Large intestine (tissue), 3 donors: ENCODE measurements around the gene PFKFB2. TPM values are rescaled to one million over a fixed set of nuclear protein-coding genes. Genes with fewer than 3 reads are reported as not detected.
"Not testable (repeated sequence)": the region's sequence is repeated elsewhere in the genome, so short reads cannot be mapped to it uniquely, and the experiment has no call there.

Experiments
- DNase-seq, 2 donors: peaks; one replicate each; pipeline versions ENCODE4 v3.0.0 to v3.0.0-alpha.2; 2013
- H3K27ac ChIP-seq: one replicate; pipeline ENCODE4 v1.5.1; 2013; ENCODE audit warnings: low read length
- H3K27me3 ChIP-seq: 2 replicates; pipeline ENCODE4 v1.6.1; 2013; ENCODE audit warnings: low read length; ENCODE audit not compliant: control insufficient read depth, insufficient read depth
- H3K36me3 ChIP-seq: 2 replicates; pipeline ENCODE4 v1.6.1; 2013; ENCODE audit warnings: low read length; ENCODE audit not compliant: control insufficient read depth, insufficient read depth
- H3K4me1 ChIP-seq: one replicate; pipeline ENCODE4 v1.6.1; 2013; ENCODE audit warnings: low read length; ENCODE audit not compliant: control insufficient read depth, insufficient read depth
- H3K4me3 ChIP-seq: one replicate; pipeline ENCODE4 v1.5.1; 2013; ENCODE audit warnings: low read length
- H3K9me3 ChIP-seq: one replicate; pipeline ENCODE4 v1.6.1; 2013; ENCODE audit warnings: mild to moderate bottlenecking, low read depth, low read length, moderate library complexity; ENCODE audit not compliant: control insufficient read depth
- WGBS: methylation state at CpG from one replicate; pipeline ENCODE4 v1.1.5; 2013; ENCODE audit warnings: low lambda C conversion rate; ENCODE audit not compliant: insufficient coverage; 5-methylcytosine and 5-hydroxymethylcytosine counted together
- polyA plus RNA-seq: library from polyadenylated mRNA; unstranded; fragments of 120-200 nt; gene quantifications from one replicate; pipeline ENCODE4 v1.2.1, GENCODE V29; 2013

Gene PFKFB2
- polyA plus RNA-seq, 1 donor: 37.2 TPM

- no peaks in the 10 kb centered on the region for H3K4me1 ChIP-seq
- H3K36me3 ChIP-seq: no peaks in the 10 kb centered on the region
- H3K27me3 ChIP-seq: no peaks in the 10 kb centered on the region
- DNase-seq: peak in 1 of 2 donors; percentile 15
- no peaks in the 10 kb centered on the region for H3K9me3 ChIP-seq
- 60% methylated on average over 1 of the region's 4 CpGs for WGBS
- no peak overlapping the region for H3K27ac ChIP-seq
- no peak overlapping the region for H3K4me3 ChIP-seq
Measured at GRCh38 chr1:207039380-207040180, 13.5 kb upstream of the PFKFB2 start.

DNA sequence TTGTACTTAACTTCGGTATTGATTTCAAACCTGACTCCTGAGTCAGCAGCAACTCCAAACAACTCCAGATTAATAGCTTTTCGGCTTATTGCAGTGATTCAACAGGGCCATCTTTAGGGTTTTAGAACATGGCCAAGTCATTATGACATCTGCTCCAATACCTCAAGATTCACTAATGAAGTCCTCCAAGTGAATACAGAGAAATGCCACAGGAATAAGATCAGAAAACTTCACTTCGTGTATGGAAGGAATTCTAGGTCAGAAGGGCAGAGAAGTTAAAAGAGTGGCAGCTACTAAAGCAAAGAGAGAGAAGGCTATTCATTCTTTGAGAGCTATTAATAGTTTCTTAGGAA lies 12.9 kb upstream of the PFKFB2 start:
- no peaks in the 10 kb centered on the region for H3K27me3 ChIP-seq
- no peak overlapping the region for H3K4me3 ChIP-seq
- no peak for DNase-seq
- H3K27ac ChIP-seq: no peak overlapping the region
- no peaks in the 10 kb centered on the region for H3K9me3 ChIP-seq
- H3K4me1 ChIP-seq: no peaks in the 10 kb centered on the region
- no peaks in the 10 kb centered on the region for H3K36me3 ChIP-seq
- WGBS: no CpG with 5 or more reads among the region's 3 CpGs

- H3K36me3 ChIP-seq, H3K9me3 ChIP-seq, H3K4me1 ChIP-seq, H3K27me3 ChIP-seq, H3K4me3 ChIP-seq, DNase-seq, H3K27ac ChIP-seq: not testable (repeated sequence)
- WGBS: no CpG with 5 or more reads among the region's 2 CpGs
Measured at GRCh38 chr1:207041397-207041796, 11.7 kb upstream of the PFKFB2 start.

GRCh38 chr1:207045453-207045852 lies 7.6 kb upstream of the PFKFB2 start:
- Histone ChIP-seq H3K9me3 (no peaks in the 10 kb centered on the region), H3K27me3 (no peaks in the 10 kb centered on the region), H3K4me1 (no peaks in the 10 kb centered on the region), H3K36me3 (peaks cover 14% of the 10 kb centered on the region), H3K4me3 (no peak overlapping the region), H3K27ac (no peak overlapping the region)
- DNase-seq: no peak
- no CpG with 5 or more reads among the region's 2 CpGs for WGBS

DNA sequence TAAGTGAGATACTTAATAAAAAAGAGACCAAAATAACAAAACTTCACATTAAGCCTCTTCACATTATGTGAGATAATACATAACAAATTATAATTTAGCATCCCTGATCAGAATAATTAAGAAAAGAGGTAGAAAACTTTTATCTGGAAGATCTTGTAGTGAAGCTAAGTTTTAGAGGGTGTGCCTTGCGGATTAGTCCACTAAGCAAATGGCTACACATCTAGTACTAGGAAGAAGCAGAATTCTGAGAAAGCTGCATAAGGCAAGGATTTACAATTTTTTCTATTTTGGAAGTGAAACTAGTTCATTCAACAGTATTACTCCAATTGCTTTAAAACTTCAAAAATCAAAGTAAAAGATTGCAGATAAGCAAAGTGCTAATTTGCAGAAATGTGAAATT lies 5.6 kb upstream of the PFKFB2 start:
- Histone ChIP-seq H3K27me3 (no peaks in the 10 kb centered on the region), H3K27ac (no peak overlapping the region), H3K36me3 (peaks cover 14% of the 10 kb centered on the region), H3K4me1 (peaks cover 10% of the 10 kb centered on the region), H3K9me3 (no peaks in the 10 kb centered on the region), H3K4me3 (no peak overlapping the region)
- WGBS: 100% methylated on average over 1 of the region's 1 CpG
- DNase-seq: no peak

- H3K27me3 ChIP-seq: no peaks in the 10 kb centered on the region
- WGBS: 89% methylated on average over 3 of the region's 6 CpGs
- H3K36me3 ChIP-seq: peaks cover 14% of the 10 kb centered on the region
- H3K27ac ChIP-seq: no peak overlapping the region
- no peak for DNase-seq
- H3K9me3 ChIP-seq: no peaks in the 10 kb centered on the region
- peaks cover 10% of the 10 kb centered on the region for H3K4me1 ChIP-seq
- no peak overlapping the region for H3K4me3 ChIP-seq
Measured at GRCh38 chr1:207048041-207048440, 5.0 kb upstream of the PFKFB2 start.

DNA sequence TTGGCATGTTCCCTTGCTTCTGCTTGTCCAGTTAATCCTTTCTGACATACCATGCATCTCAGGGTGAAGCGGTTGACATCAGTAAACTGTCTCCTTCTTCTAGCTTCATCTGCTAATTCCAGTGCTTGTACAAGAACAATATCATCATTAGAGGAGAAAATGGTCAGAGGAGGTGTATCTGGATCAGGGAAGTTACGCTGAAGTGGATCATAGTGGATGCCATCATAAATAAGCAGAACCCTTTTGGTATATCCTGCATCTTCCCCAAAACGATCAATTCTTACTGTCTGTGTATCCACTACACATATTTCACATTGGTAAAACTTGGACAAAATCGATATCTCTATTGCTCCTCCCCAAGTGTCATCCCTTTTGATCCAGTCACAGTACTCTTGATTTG lies 4.0 kb upstream of the PFKFB2 start:
- H3K27me3 ChIP-seq: no peaks in the 10 kb centered on the region
- no peak overlapping the region for H3K27ac ChIP-seq
- no peak overlapping the region for H3K4me3 ChIP-seq
- peaks cover 14% of the 10 kb centered on the region for H3K36me3 ChIP-seq
- peaks cover 12% of the 10 kb centered on the region for H3K4me1 ChIP-seq
- DNase-seq: no peak
- H3K9me3 ChIP-seq: no peaks in the 10 kb centered on the region
- WGBS: 100% methylated on average over 1 of the region's 4 CpGs

GRCh38 chr1:207049514-207049913 lies 3.6 kb upstream of the PFKFB2 start:
- peaks cover 17% of the 10 kb centered on the region for H3K4me1 ChIP-seq
- H3K27ac ChIP-seq: no peak overlapping the region
- H3K4me3 ChIP-seq: peak overlapping the region; percentile 95
- no CpG with 5 or more reads among the region's 8 CpGs for WGBS
- peaks cover 14% of the 10 kb centered on the region for H3K36me3 ChIP-seq
- no peaks in the 10 kb centered on the region for H3K27me3 ChIP-seq
- no peaks in the 10 kb centered on the region for H3K9me3 ChIP-seq
- DNase-seq: no peak

- H3K27ac ChIP-seq: peak overlapping the region; percentile 95
- peak in 1 of 2 donors; percentile 64 for DNase-seq
- H3K4me3 ChIP-seq: peak overlapping the region; percentile 95
- peaks cover 14% of the 10 kb centered on the region for H3K36me3 ChIP-seq
- no peaks in the 10 kb centered on the region for H3K9me3 ChIP-seq
- H3K4me1 ChIP-seq: peaks cover 21% of the 10 kb centered on the region
- H3K27me3 ChIP-seq: no peaks in the 10 kb centered on the region
- WGBS: 0% methylated on average over 2 of the region's 6 CpGs
Measured at GRCh38 chr1:207049974-207050391, 3.1 kb upstream of the PFKFB2 start.

DNA sequence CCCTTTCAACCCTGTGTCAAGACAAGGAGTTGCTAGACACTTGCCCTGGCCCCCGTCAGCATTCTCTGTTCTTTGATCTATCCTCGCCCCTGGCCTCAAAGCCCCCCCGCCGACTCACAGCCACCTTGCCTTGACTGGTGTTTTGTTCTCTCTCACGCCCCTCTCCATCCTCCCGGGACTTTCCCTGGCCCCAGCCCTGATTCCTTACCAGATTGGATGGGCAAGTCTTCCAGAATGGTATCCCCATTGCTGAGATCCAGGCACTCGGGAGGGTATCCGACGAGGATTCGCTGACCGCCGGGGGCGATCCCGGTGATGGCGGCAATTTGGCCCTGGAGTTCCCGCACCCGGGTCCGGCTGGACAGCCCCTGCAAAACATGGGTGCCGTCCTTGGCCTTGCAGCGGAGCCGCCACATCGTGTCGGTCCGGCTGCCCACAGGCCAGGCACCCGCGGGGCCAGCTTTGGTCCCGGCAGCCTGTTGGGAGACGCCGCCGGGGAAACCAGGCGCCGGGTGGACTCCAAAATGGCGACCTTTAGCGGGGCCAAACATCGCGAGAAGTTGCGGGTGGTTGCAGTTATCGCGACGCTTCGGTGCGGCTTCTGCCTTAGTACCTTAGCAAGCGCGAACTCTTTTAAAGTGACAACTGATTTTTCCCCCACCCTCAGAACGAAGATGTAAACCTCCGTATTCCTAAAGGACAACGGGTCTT lies 2.4 kb upstream of the PFKFB2 start:
- Histone ChIP-seq H3K9me3 (no peaks in the 10 kb centered on the region), H3K36me3 (peaks cover 14% of the 10 kb centered on the region), H3K27me3 (no peaks in the 10 kb centered on the region), H3K4me3 (peak overlapping the region; percentile 95), H3K4me1 (peaks cover 27% of the 10 kb centered on the region), H3K27ac (peak overlapping the region; percentile 95)
- DNase-seq: peak; percentile 92 to 94
- no CpG with 5 or more reads among the region's 47 CpGs for WGBS
